GM10266 (cell line): Measurements from ENCODE around the gene CFAP107.

Experiments
- DNase-seq: peaks from one replicate; pipeline ENCODE4 v3.0.0; 2012; ENCODE audit errors: extremely low spot score
- TF ChIP-seq, protein P1 (sequence below): IDR thresholded peaks from 2 replicates; pipeline ENCODE4 v1.5.1; 2012; ENCODE audit warnings: mild to moderate bottlenecking, low read depth; ENCODE audit not compliant: control insufficient read depth, insufficient read depth; ENCODE audit errors: missing control alignments

Gene CFAP107, protein sequence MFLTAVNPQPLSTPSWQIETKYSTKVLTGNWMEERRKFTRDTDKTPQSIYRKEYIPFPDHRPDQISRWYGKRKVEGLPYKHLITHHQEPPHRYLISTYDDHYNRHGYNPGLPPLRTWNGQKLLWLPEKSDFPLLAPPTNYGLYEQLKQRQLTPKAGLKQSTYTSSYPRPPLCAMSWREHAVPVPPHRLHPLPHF

DNA sequence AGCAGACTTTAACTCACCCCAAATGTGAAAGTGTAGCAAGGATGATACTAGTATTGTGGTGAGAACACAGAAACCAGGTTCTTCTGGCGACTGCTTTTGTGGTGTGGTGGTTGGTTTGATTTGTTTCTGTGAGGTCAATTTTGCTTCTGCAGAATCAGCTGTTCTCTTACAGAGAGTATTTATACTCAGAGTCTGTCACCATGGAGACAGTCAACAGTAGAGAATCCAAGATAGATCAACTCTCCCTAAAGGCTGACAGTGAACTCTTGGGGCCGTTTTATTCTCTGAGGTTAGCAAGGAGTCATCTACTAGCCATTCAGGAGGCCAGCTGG, at the start of gene CFAP107:
Gene CFAP107, plus strand, starts transcription at position 209 of the 332 bp plus-strand sequence. CDS start 231 bp downstream, outside the sequence.
- no peak for DNase-seq
- TF ChIP-seq, protein P1, sequence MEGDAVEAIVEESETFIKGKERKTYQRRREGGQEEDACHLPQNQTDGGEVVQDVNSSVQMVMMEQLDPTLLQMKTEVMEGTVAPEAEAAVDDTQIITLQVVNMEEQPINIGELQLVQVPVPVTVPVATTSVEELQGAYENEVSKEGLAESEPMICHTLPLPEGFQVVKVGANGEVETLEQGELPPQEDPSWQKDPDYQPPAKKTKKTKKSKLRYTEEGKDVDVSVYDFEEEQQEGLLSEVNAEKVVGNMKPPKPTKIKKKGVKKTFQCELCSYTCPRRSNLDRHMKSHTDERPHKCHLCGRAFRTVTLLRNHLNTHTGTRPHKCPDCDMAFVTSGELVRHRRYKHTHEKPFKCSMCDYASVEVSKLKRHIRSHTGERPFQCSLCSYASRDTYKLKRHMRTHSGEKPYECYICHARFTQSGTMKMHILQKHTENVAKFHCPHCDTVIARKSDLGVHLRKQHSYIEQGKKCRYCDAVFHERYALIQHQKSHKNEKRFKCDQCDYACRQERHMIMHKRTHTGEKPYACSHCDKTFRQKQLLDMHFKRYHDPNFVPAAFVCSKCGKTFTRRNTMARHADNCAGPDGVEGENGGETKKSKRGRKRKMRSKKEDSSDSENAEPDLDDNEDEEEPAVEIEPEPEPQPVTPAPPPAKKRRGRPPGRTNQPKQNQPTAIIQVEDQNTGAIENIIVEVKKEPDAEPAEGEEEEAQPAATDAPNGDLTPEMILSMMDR: no peak

DNA sequence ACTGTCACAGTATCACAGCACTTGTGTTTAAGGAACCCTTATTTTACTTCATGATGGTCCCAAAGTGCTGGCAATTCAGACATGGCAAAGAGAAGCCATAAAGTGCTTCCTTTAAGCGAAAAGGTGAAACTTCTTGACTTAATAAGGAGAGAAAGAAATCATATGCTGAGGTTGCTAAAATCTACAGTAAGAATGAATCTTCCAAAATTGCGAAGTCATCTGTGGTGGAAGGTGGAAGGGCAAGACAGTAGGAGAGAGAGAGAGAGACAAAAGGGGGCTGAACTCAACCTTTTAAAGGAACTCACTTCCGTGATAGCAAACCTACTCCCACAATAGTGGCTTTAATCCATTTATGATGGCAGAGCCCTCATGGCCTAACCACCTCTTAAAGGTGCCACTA, 49.3 kb upstream of the CFAP107 start:
- DNase-seq: no peak
- TF ChIP-seq, protein P1: no peak

- no peak for DNase-seq
- TF ChIP-seq, protein P1: no peak
Measured at GRCh38 chr1:12697397-12697796, 48.6 kb upstream of the CFAP107 start.

DNA sequence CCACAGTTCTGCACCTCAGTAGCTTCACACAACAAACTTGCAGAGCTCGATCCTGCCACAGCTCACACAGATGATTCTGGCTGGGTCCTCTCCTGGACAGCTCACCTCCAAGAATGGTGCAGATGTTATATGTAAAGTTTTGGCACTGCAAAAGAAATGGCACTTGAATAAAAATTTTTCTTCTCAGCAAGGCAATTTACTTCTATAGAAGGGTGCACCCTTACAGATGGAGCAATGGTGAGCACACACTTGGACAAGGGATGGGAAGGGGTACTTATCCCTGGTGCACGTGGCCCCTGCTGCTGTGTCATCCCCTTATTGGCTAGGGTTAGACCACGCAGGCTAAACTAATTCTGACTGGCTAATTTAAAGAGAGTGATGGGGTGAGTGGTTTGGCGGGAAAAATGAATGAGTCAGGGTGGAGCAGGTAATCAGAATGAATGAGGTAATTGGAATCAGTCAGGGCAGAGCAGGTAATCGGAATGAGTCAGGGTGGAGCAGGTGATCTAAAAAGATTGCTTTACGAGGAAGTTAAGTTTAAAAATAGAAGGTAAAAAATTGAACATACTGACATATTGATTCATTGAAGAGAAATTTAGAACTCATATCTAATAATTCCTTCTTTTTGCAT, 42.1 kb upstream of the CFAP107 start:
- no peak for DNase-seq
- TF ChIP-seq, protein P1: no peak

DNA sequence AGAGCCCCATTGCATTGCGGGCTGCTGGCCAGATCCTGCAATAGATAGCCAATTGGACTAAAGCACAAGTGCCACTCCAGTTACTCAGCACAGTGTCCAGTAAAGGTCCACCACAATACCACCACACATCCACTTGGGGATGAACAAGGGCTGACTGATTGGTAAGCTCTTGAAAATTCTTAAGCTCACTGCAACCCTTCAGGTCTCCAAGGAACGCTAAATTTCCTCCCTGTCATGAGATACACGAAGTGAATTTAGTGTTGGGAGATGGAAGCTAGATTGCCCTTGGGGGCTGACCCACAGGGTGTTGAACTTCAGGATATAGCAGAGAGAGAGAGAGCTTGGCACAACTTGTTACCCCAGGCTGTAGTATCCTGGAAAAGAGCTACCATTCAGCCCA, 39.9 kb upstream of the CFAP107 start:
- no peak for DNase-seq
- TF ChIP-seq, protein P1: no peak

DNA sequence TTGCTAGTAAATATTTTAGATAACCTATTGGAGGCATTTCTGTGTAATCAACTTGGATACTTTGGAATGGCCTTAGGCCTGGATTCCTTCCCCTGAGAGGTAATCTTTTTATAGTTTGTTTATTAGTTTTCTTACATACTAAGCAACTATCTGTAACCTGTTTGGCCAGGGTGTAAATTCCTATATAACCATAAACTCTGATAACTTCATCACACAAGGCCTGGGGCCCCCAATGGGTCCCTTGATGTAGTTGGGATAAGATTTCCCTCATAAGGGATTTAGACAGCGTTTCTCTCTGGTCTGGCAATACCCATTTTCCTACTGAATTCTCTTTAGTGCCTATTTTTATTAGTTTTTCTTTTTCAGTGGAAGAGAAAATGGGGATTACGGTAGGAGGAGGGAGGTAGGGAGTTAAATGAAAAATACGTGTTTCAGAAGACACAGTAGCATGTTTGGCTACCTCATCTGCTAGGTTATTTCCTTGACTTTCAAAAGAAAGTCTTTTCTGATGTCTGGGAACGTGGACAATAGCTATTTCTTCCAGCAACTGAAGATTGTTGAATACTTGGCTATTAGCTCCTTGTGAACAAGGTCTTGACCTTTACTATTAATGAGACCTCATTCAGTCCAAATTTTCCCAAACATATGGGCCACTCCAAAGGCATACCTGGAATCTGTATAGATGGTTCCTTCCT, 37.5 kb upstream of the CFAP107 start:
- no peak for DNase-seq
- TF ChIP-seq, protein P1: no peak

DNA sequence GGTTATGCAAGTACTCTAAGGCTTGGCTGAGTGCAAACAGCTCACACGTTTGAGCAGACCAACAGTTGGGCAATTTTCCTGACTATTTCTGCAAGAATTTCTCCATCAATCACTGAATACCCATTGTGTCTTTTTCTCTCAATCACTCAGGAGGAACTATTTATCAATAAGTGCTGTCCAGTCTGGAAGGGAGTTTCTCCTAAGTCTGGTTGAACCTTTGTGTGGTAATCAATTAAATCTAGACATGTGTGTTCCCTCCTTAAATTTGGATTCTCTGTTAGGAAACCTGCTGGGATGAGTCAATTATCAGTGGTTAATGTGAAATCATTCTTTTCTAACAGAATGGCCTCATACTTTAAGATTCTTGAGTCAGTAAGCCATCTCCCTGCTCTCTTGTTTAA, 36.9 kb upstream of the CFAP107 start:
- TF ChIP-seq, protein P1: no peak
- no peak for DNase-seq
